Measurements from ENCODE around the gene APBB3. TPM values are rescaled to one million over a fixed set of nuclear protein-coding genes. Genes with fewer than 3 reads are reported as not detected.

Gene APBB3
- total and polyA plus RNA-seq, 9 of the 15 experiments (the other 6 are each of a cell fraction or from before 2014, with no cell fraction given), result 0.17 to 24.3 (median 9.5) TPM

DNA sequence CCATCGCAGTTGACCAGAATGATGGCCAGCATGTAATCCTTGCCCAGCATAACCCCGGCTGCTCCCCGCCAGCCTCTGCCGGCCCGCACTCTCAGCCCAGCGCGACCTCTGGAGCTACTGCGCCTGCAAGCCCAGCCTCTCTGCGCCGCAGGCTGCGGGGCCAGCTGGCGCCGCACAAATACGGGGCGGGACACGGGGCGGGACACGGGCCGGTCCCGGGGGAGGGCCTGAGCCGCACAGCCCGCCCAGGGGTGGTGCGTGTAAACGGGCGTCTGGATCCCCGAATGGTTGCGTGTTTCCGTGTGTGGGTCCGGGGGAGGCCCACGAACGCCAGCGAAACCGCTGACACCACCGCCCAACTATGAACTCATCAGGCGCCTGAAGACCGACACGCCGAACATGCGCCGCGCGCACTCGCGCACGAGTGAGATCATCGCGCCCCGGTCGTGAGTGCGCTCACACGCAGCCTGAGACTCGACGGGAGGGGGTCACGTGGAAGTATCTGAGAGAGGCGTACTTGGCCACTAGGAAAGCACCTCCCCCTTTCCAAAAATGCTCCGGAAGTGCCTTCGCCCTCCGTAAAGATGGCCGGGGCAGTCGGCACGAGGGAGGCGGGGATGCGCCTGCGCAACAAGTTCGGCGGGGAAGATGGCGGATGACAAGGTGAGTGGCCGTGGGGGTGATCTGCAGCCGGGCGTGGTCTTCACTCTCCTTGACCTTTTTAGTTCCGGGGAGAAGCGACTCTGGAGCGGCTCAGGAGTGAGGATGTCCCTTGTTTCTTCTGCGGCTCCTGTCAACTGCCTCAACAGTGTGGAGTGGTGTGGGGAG, at the start of gene APBB3, which contains the start of gene SLC35A4 (continued):
- no peak for TF ChIP-seq CCAR2 (IDR thresholded peaks at IDR 0.05; ENCODE audit: low read depth, low read length)
- TF ChIP-seq PML (IDR thresholded peaks at IDR 0.05; ENCODE audit: low read length), result peak; percentile 72; the same call in 1 of the 2 replicates
- no peak; the same call in 1 of the 2 replicates for TF ChIP-seq ZNF274 (IDR thresholded peaks at IDR 0.05; ENCODE audit: borderline replicate concordance, low read depth, low read length)
- 0 out of 2 replicates have a peak, but pooled peaks have one; percentile 79 for TF ChIP-seq ZKSCAN1 (IDR thresholded peaks at IDR 0.05; ENCODE audit: low read depth, low read length)
- TF ChIP-seq ZBTB17 (CRISPR knock-in tag; IDR thresholded peaks at IDR 0.05), result no peak
- peak; percentile 84 for TF ChIP-seq KDM5B (IDR thresholded peaks at IDR 0.05; ENCODE audit: insufficient replicate concordance, low read depth, low read length)
- TF ChIP-seq ZC3H4 (CRISPR knock-in tag; IDR thresholded peaks at IDR 0.05; ENCODE audit: borderline replicate concordance), result peak; percentile 91; the same call in 1 of the 2 replicates
- peak; percentile 76; the same call in 1 of the 2 replicates for TF ChIP-seq MBD2 (IDR thresholded peaks at IDR 0.05; ENCODE audit: borderline replicate concordance, low read depth)
- no peak for TF ChIP-seq MCM3 (IDR thresholded peaks at IDR 0.05)
- TF ChIP-seq MECOM (CRISPR knock-in tag; IDR thresholded peaks at IDR 0.05), result no peak
- peak; percentile 83 for TF ChIP-seq ZNF589 (CRISPR knock-in tag; IDR thresholded peaks at IDR 0.05; ENCODE audit: low read depth)
- no peak for TF ChIP-seq ZFP30 (CRISPR knock-in tag; IDR thresholded peaks at IDR 0.05; ENCODE audit: borderline replicate concordance)
- TF ChIP-seq XRCC3 (IDR thresholded peaks at IDR 0.05), result no peak
- 0 out of 2 replicates have a peak, but pooled peaks have one; percentile 37 for TF ChIP-seq ZNF282 (CRISPR knock-in tag; IDR thresholded peaks at IDR 0.05)
- TF ChIP-seq MAZ (CRISPR knock-in tag; conservative IDR thresholded peaks at IDR 0.05 in 1 of 2, IDR thresholded peaks at IDR 0.05 in 1 of 2), result peak; percentile 86 to 92; a peak in 3 of 4 replicates
- no peak for TF ChIP-seq MAFF (IDR thresholded peaks at IDR 0.05; ENCODE audit: low read length)
- TF ChIP-seq, protein P1, sequence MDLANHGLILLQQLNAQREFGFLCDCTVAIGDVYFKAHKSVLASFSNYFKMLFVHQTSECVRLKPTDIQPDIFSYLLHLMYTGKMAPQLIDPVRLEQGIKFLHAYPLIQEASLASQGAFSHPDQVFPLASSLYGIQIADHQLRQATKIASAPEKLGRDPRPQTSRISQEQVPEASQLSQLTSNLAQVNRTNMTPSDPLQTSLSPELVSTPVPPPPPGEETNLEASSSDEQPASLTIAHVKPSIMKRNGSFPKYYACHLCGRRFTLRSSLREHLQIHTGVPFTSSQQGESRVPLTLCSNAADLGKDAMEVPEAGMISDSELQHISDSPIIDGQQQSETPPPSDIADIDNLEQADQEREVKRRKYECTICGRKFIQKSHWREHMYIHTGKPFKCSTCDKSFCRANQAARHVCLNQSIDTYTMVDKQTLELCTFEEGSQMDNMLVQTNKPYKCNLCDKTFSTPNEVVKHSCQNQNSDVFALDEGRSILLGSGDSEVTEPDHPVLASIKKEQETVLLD (IDR thresholded peaks at IDR 0.05), result peak; percentile 99
- no peak for TF ChIP-seq FIP1L1 (IDR thresholded peaks at IDR 0.05; ENCODE audit: low read depth, low read length, poor library complexity, severe bottlenecking)
- TF ChIP-seq, protein P2, sequence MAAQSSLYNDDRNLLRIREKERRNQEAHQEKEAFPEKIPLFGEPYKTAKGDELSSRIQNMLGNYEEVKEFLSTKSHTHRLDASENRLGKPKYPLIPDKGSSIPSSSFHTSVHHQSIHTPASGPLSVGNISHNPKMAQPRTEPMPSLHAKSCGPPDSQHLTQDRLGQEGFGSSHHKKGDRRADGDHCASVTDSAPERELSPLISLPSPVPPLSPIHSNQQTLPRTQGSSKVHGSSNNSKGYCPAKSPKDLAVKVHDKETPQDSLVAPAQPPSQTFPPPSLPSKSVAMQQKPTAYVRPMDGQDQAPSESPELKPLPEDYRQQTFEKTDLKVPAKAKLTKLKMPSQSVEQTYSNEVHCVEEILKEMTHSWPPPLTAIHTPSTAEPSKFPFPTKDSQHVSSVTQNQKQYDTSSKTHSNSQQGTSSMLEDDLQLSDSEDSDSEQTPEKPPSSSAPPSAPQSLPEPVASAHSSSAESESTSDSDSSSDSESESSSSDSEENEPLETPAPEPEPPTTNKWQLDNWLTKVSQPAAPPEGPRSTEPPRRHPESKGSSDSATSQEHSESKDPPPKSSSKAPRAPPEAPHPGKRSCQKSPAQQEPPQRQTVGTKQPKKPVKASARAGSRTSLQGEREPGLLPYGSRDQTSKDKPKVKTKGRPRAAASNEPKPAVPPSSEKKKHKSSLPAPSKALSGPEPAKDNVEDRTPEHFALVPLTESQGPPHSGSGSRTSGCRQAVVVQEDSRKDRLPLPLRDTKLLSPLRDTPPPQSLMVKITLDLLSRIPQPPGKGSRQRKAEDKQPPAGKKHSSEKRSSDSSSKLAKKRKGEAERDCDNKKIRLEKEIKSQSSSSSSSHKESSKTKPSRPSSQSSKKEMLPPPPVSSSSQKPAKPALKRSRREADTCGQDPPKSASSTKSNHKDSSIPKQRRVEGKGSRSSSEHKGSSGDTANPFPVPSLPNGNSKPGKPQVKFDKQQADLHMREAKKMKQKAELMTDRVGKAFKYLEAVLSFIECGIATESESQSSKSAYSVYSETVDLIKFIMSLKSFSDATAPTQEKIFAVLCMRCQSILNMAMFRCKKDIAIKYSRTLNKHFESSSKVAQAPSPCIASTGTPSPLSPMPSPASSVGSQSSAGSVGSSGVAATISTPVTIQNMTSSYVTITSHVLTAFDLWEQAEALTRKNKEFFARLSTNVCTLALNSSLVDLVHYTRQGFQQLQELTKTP (IDR thresholded peaks at IDR 0.05; ENCODE audit: low read depth in 1 of 2, partially characterized antibody in 2 of 2), result peak in 1 of 2 experiments; percentile 61
- 0 out of 4 replicates have a peak, but pooled peaks of 1 of the 2 experiments have one; percentile 42 for TF ChIP-seq TRIM24 (IDR thresholded peaks at IDR 0.05)
- no peak for TF ChIP-seq HDAC8 (tag; IDR thresholded peaks at IDR 0.05)
- no peak for TF ChIP-seq ARHGAP35 (IDR thresholded peaks at IDR 0.05; ENCODE audit: partially characterized antibody)
- TF ChIP-seq ADNP (tag; IDR thresholded peaks at IDR 0.05), result no peak

Data from K562 (cell line).